DND-41 (cell line): ENCODE measurements around the gene WDR89.
"Not testable (repeated sequence)": the region's sequence is repeated elsewhere in the genome, so short reads cannot be mapped to it uniquely, and the experiment has no call there.

Experiments
- ATAC-seq: fragments of 200-7000 bp; cut with Tn5 transposase; 3 replicates; pipeline ENCODE4 v1.9.1; 2021; ENCODE audit warnings: low read depth; ENCODE audit not compliant: insufficient read depth
- DNase-seq: peaks from one replicate; pipeline ENCODE4 v3.0.0-alpha.2; 2020
- H2AFZ ChIP-seq: 2 replicates; pipeline ENCODE4 v1.6.0; 2012; ENCODE audit warnings: low read depth, low read length
- H3K27ac ChIP-seq: 2 replicates; pipeline ENCODE4 v1.5.1; 2012; ENCODE audit warnings: low read length, inconsistent platforms
- H3K27me3 ChIP-seq: fragments of 200-600 bp; sonication (generic); 2 replicates; pipeline ENCODE4 v1.6.0; 2012; ENCODE audit warnings: low read length, mild to moderate bottlenecking, inconsistent platforms; ENCODE audit not compliant: insufficient read depth, poor library complexity
- H3K36me3 ChIP-seq: 2 replicates; pipeline ENCODE4 v1.5.1; 2012; ENCODE audit warnings: low read length, inconsistent platforms; ENCODE audit not compliant: insufficient read depth
- H3K4me1 ChIP-seq: 2 replicates; pipeline ENCODE4 v1.5.1; 2012; ENCODE audit warnings: mild to moderate bottlenecking, low read length; ENCODE audit not compliant: insufficient read depth
- H3K4me2 ChIP-seq: 2 replicates; pipeline ENCODE4 v1.6.0; 2012; ENCODE audit warnings: mild to moderate bottlenecking, moderate library complexity, low read length, inconsistent platforms; ENCODE audit not compliant: insufficient read depth
- H3K4me3 ChIP-seq, 2 experiments: fragments of 200-600 bp in 1 of 2; shearing (Covaris generic) in 1 of 2; 2 replicates each; pipeline ENCODE4 v1.5.1; 2012 to 2016; ENCODE audit warnings: inconsistent platforms in 2 of 2, low read length in 2 of 2, mild to moderate bottlenecking in 2 of 2, low read depth in 1 of 2, moderate library complexity in 1 of 2
- H3K79me2 ChIP-seq: 2 replicates; pipeline ENCODE4 v1.6.0; 2012; ENCODE audit warnings: low read length, inconsistent platforms; ENCODE audit not compliant: insufficient read depth
- H3K9ac ChIP-seq: 2 replicates; pipeline ENCODE4 v1.6.0; 2012; ENCODE audit warnings: low read depth, mild to moderate bottlenecking, inconsistent platforms, low read length, moderate library complexity
- H3K9me3 ChIP-seq: 2 replicates; pipeline ENCODE4 v1.5.1; 2012; ENCODE audit warnings: low read length, moderate library complexity, mild to moderate bottlenecking, inconsistent platforms; ENCODE audit not compliant: insufficient read depth, severe bottlenecking
- H4K20me1 ChIP-seq: 2 replicates; pipeline ENCODE4 v1.6.0; 2012; ENCODE audit warnings: low read length; ENCODE audit not compliant: insufficient read depth
- EZH2 ChIP-seq: IDR thresholded peaks from 3 replicates; pipeline ENCODE4 v1.6.1; 2012; ENCODE audit warnings: borderline replicate concordance, low read depth, mild to moderate bottlenecking, moderate library complexity, low read length, inconsistent platforms; ENCODE audit not compliant: severe bottlenecking
- TF ChIP-seq, protein P1 (sequence below): IDR thresholded peaks from 2 replicates; pipeline ENCODE4 v1.5.1; 2012; ENCODE audit warnings: borderline replicate concordance, low read length, moderate library complexity, mild to moderate bottlenecking; ENCODE audit not compliant: poor library complexity, severe bottlenecking; ENCODE audit errors: extremely low read depth

The WDR89 gene

GRCh38 chr14:63624701-63625100 lies 17.0 kb downstream of the WDR89 start:
- ATAC-seq (no peak), DNase-seq (no peak)
- Histone ChIP-seq H3K9me3 (no peaks in the 10 kb centered on the region), H3K27me3 (no peaks in the 10 kb centered on the region), H3K9ac (no peak overlapping the region), H3K27ac (no peak overlapping the region), H3K4me2 (no peak overlapping the region), H3K36me3 (peaks cover 36% of the 10 kb centered on the region; the same call in 1 of the 2 replicates), H2AFZ (no peak overlapping the region), H3K4me1 (no peaks in the 10 kb centered on the region), H4K20me1 (peaks cover 16% of the 10 kb centered on the region; the same call in 1 of the 2 replicates), H3K79me2 (peaks cover 80% of the 10 kb centered on the region; the same call in 1 of the 2 replicates), H3K4me3 (no peak overlapping the region)
- TF ChIP-seq EZH2, result no peak
- TF ChIP-seq, protein P1, sequence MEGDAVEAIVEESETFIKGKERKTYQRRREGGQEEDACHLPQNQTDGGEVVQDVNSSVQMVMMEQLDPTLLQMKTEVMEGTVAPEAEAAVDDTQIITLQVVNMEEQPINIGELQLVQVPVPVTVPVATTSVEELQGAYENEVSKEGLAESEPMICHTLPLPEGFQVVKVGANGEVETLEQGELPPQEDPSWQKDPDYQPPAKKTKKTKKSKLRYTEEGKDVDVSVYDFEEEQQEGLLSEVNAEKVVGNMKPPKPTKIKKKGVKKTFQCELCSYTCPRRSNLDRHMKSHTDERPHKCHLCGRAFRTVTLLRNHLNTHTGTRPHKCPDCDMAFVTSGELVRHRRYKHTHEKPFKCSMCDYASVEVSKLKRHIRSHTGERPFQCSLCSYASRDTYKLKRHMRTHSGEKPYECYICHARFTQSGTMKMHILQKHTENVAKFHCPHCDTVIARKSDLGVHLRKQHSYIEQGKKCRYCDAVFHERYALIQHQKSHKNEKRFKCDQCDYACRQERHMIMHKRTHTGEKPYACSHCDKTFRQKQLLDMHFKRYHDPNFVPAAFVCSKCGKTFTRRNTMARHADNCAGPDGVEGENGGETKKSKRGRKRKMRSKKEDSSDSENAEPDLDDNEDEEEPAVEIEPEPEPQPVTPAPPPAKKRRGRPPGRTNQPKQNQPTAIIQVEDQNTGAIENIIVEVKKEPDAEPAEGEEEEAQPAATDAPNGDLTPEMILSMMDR, result no peak

DNA sequence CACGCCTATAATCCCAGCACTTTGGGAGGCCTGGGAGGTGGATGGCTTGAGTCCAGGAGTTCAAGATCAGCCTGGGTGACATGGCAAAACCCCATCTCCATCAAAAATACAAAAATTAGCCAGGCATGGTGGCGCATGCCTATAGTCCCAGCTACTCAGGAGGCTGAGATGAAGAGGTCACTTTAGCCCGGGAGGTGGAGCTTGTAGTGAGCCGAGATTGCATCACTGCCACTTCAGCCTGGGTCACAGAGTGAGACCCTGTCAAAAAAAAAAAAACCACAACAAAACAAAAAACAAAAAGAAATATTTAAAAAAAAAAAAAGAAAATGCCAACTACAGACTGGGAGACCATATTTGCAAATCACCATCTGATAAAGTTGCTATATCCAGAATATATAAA lies 17.5 kb downstream of the WDR89 start:
- H2AFZ ChIP-seq, result no peak overlapping the region
- no peak overlapping the region for H3K4me3 ChIP-seq
- no peaks in the 10 kb centered on the region for H3K9me3 ChIP-seq
- peaks cover 40% of the 10 kb centered on the region; the same call in 1 of the 2 replicates for H3K36me3 ChIP-seq
- no peak overlapping the region for H3K27ac ChIP-seq
- peaks cover 80% of the 10 kb centered on the region for H3K79me2 ChIP-seq
- H4K20me1 ChIP-seq, result peaks cover 16% of the 10 kb centered on the region; the same call in 1 of the 2 replicates
- H3K27me3 ChIP-seq, result no peaks in the 10 kb centered on the region
- no peak overlapping the region for H3K9ac ChIP-seq
- ATAC-seq (no peak), DNase-seq (no peak)
- no peak for TF ChIP-seq EZH2
- TF ChIP-seq, protein P1, result no peak
- H3K4me2 ChIP-seq, result no peak overlapping the region
- H3K4me1 ChIP-seq, result no peaks in the 10 kb centered on the region

GRCh38 chr14:63621975-63622374 lies 19.7 kb downstream of the WDR89 start:
- Histone ChIP-seq H3K36me3 (peaks cover 52% of the 10 kb centered on the region; the same call in 1 of the 2 replicates), H3K79me2 (peaks cover 81% of the 10 kb centered on the region), H4K20me1 (peaks cover 11% of the 10 kb centered on the region; the same call in 1 of the 2 replicates)
- not testable (repeated sequence) for H3K9ac ChIP-seq, H3K27ac ChIP-seq, DNase-seq, H3K4me2 ChIP-seq, H3K27me3 ChIP-seq, H3K4me1 ChIP-seq, H2AFZ ChIP-seq, H3K4me3 ChIP-seq, H3K9me3 ChIP-seq, ATAC-seq

- ATAC-seq (no peak), DNase-seq (no peak)
- Histone ChIP-seq H3K79me2 (peaks cover 88% of the 10 kb centered on the region), H3K27me3 (no peaks in the 10 kb centered on the region), H3K36me3 (peaks cover 36% of the 10 kb centered on the region; the same call in 1 of the 2 replicates), H3K4me2 (no peak overlapping the region), H3K9ac (no peak overlapping the region), H3K27ac (no peak overlapping the region), H3K4me3 (no peak overlapping the region), H2AFZ (no peak overlapping the region), H4K20me1 (peaks cover 15% of the 10 kb centered on the region; the same call in 1 of the 2 replicates), H3K9me3 (no peaks in the 10 kb centered on the region), H3K4me1 (no peaks in the 10 kb centered on the region)
- TF ChIP-seq, protein P1, result no peak
- no peak for TF ChIP-seq EZH2
Measured at GRCh38 chr14:63616015-63616414, 25.7 kb downstream of the WDR89 start.
